Peyer's patch (tissue), 4 donors: ENCODE results near the gene ANK2.

Experiments
- CTCF ChIP-seq, 6 experiments: fragments of 450-650 bp in 4 of 6; fragments of 200-600 bp in 2 of 6; sonication (generic) in 1 of 6; IDR thresholded peaks; one replicate each; pipeline ENCODE4 v1.5.1; 2017 to 2019; ENCODE audit warnings: antibody characterized with exemption in 6 of 6, mild to moderate bottlenecking in 3 of 6, moderate library complexity in 1 of 6
- POLR2A ChIP-seq, 2 donors: fragments of 450-650 bp; IDR thresholded peaks; one replicate each; pipeline ENCODE4 v1.5.1; 2017; ENCODE audit warnings: antibody characterized with exemption in 2 of 2, mild to moderate bottlenecking in 2 of 2, moderate library complexity in 2 of 2

- TF ChIP-seq CTCF (IDR thresholded peaks at IDR 0.05), result no peak
- no peak for TF ChIP-seq POLR2A (IDR thresholded peaks at IDR 0.05)
Measured at GRCh38 chr4:113071274-113071673, 21.8 kb downstream of the ANK2 start.
